GM10847 (cell line): ENCODE data around the gene LIMCH1.

Experiments
- POLR2A ChIP-seq: IDR thresholded peaks from 2 replicates; pipeline ENCODE4 v1.6.1; 2011; ENCODE audit not compliant: insufficient read length; ENCODE audit errors: extremely low read depth

Gene LIMCH1

DNA sequence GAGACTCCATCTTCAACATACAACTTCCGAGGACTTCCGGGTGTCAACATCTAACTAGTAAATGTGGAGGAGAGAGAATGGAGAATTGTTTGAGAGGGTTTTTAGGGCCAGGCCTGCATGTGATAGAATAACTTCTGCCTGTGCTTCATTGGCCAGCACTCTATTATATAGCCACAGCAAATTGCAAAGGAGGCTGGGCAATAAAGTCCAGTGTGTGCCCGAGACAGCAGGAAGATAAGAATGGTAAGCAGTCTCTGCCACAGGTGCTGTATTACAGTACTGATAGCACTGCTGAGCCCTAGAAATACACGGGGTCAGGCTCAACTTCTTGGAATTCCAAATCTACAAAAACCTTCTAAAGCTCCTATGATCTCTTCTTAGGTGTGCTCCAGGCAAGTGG is 20.8 kb upstream of the LIMCH1 start:
- TF ChIP-seq POLR2A: no peak

- TF ChIP-seq POLR2A: no peak
Observed at GRCh38 chr4:41517747-41518146, 20.2 kb upstream of the LIMCH1 start.

- no peak for TF ChIP-seq POLR2A
Observed at GRCh38 chr4:41524425-41524824, 13.5 kb upstream of the LIMCH1 start.

DNA sequence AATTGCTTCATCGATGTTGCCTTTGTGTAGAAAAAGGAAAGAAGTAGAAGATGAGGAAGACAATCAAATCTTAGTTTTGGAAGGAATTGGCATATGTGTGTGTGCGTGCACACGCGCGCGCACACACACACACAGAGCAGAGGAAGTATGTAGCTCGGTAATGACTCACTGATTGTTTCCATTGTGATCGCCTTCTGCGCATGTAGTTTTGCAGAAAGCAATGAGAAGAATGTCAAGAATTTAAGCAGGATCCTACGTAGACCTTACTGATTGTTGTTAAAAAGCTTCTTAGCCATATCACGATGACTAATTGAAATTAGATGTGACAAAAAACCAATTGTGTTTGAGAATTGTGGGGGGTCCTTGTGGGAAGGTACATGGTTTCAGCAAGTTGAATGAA is 12.8 kb upstream of the LIMCH1 start:
- TF ChIP-seq POLR2A: no peak

GRCh38 chr4:41526628-41527027 is 11.3 kb upstream of the LIMCH1 start:
- TF ChIP-seq POLR2A: no peak

- no peak for TF ChIP-seq POLR2A
Observed at GRCh38 chr4:41528512-41529205, 9.3 kb upstream of the LIMCH1 start.

DNA sequence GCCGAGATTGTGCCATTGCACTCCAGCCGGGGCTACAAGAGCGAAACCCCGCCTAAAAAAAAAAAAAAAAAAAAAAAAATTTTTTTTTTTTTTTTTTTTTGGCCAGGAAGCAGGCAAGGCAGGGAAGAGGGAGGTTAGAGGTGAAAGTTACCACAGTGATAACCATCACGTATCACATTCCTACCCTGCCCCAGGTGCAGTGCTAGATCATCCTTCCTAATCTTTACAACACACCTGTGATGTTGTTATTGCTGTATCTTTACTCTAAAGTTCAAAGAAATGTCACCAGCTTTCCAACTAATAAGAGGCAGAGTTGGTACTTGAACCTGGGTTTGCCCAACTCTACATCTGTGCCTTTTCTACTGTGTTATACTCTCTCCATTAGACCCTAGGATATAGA is 7.2 kb upstream of the LIMCH1 start:
- no peak for TF ChIP-seq POLR2A

DNA sequence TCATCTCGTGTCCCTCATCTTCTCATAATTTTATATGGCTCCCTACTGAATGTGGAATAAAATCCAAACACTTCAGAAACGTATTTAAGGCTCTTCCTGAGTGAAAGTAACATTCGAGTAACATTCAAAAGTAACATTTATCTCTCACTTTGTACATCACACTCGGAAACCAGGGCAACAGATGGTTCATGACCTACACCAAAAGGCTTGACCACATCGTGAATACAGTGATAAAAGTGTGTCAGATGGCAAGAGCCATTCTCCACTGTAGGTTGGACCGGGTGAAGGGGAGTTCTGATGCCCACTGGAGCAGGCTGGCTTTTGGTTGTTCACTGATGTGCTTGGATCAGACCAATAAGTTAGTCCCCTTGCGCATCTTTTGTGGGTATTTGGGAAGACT is 5.6 kb upstream of the LIMCH1 start:
- no peak for TF ChIP-seq POLR2A

GRCh38 chr4:41532882-41533281 is 5.1 kb upstream of the LIMCH1 start:
- no peak for TF ChIP-seq POLR2A

GRCh38 chr4:41533680-41534079 is 4.3 kb upstream of the LIMCH1 start:
- TF ChIP-seq POLR2A: no peak

- no peak for TF ChIP-seq POLR2A
Observed at GRCh38 chr4:41534404-41534803, 3.6 kb upstream of the LIMCH1 start.

- no peak for TF ChIP-seq POLR2A
Observed at GRCh38 chr4:41535911-41536371, 2.0 kb upstream of the LIMCH1 start.

GRCh38 chr4:41537292-41537890 is 566 bp upstream of the LIMCH1 start:
- TF ChIP-seq POLR2A: no peak

GRCh38 chr4:41538887-41539498 is 1.0 kb downstream of the LIMCH1 start:
- TF ChIP-seq POLR2A: no peak

DNA sequence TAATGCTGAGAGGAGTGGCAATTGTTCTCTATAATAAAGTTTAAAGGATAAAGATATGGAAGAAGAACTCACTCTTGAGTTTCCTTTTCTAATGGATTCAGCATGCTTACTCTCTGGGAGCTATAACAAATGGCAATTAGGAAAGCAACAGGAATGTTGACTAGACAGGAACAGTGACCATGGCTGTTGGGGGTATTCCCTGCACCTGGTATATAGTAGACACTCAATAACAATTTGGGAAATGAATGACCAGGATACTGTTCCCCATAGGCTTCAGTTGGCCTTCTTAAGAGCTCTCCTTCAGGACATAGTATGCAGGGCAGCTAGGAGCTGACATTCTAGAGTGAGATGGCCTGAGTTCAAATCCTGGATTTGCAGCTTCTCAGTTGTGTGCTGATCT is 1.8 kb downstream of the LIMCH1 start:
- no peak for TF ChIP-seq POLR2A

- TF ChIP-seq POLR2A: no peak
Observed at GRCh38 chr4:41540687-41541086, 2.7 kb downstream of the LIMCH1 start.
